ENCODE results near the gene CLEC4A.

GRCh38 chr12:8154526-8154925 is 31.1 kb downstream of the CLEC4A start:
- TF ChIP-seq ZNF274 (IDR thresholded peaks at IDR 0.05; ENCODE audit: low read depth, low read length) (no peak), YY1 (IDR thresholded peaks at IDR 0.05; ENCODE audit: insufficient read depth, insufficient read length) (no peak), SUZ12 (IDR thresholded peaks at IDR 0.05; ENCODE audit: extremely low read depth, insufficient read depth, insufficient read length) (no peak)

Measured in NT2/D1 (cell line).